ENCODE results near the gene FBXL5.

- TF ChIP-seq CTCF (IDR thresholded peaks at IDR 0.05) (no peak), POLR2A (IDR thresholded peaks at IDR 0.05) (no peak), POLR2AphosphoS5 (IDR thresholded peaks at IDR 0.05) (no peak)
These were observed 69.8 kb downstream of the FBXL5 start for GRCh38 chr4:15585331-15585730.
